Heart left ventricle (tissue), 16 donors: ENCODE measurements around the gene NOVA2. TPM values are rescaled to one million over a fixed set of nuclear protein-coding genes. Genes with fewer than 3 reads are reported as not detected.

Experiments
- ATAC-seq, 4 donors: fragments of 200-7000 bp; cut with Tn5 transposase; one replicate each; pipeline ENCODE4 v1.9.1; 2020 to 2022; ENCODE audit warnings: moderate library complexity in 4 of 4, mild to moderate bottlenecking in 3 of 4, moderate number of reproducible peaks in 1 of 4
- DNase-seq, 5 donors: peaks; one replicate each; pipeline ENCODE4 v3.0.0-alpha.2; 2020
- H3K27ac ChIP-seq, 12 donors: fragments of 200-600 bp; sonication (generic) in 4 of 12; one replicate each; pipeline versions ENCODE4 v1.5.0 to v1.8.0; 2016 to 2022; ENCODE audit warnings: mild to moderate bottlenecking in 2 of 12
- H3K27me3 ChIP-seq, 9 donors: fragments of 200-600 bp; sonication (generic) in 2 of 9; one replicate each; pipeline versions ENCODE4 v1.5.1 to v1.8.0; 2016 to 2022; ENCODE audit warnings: mild to moderate bottlenecking in 3 of 9
- H3K36me3 ChIP-seq, 9 donors: fragments of 200-600 bp; sonication (generic) in 2 of 9; one replicate each; pipeline versions ENCODE4 v1.5.0 to v1.8.0; 2018 to 2022; ENCODE audit warnings: mild to moderate bottlenecking in 2 of 9
- H3K4me1 ChIP-seq, 12 donors: fragments of 200-600 bp; sonication (generic) in 4 of 12; one replicate each; pipeline versions ENCODE4 v1.5.0 to v1.8.0; 2016 to 2022; ENCODE audit warnings: mild to moderate bottlenecking in 3 of 12
- H3K4me3 ChIP-seq, 12 donors: fragments of 200-600 bp; sonication (generic) in 4 of 12; one replicate each; pipeline versions ENCODE4 v1.5.0 to v1.8.0; 2017 to 2022; ENCODE audit warnings: mild to moderate bottlenecking in 9 of 12, moderate library complexity in 4 of 12
- H3K9me3 ChIP-seq, 12 donors: fragments of 200-600 bp; sonication (generic) in 4 of 12; one replicate each; pipeline versions ENCODE4 v1.5.0 to v1.8.0; 2016 to 2022; ENCODE audit warnings: mild to moderate bottlenecking in 1 of 12
- CTCF ChIP-seq, 12 donors: fragments of 200-600 bp; sonication (generic) in 4 of 12; IDR thresholded peaks; one replicate each; pipeline versions ENCODE4 v1.5.0 to v1.8.0; 2018 to 2022; ENCODE audit warnings: antibody characterized with exemption in 12 of 12, mild to moderate bottlenecking in 5 of 12
- POLR2A ChIP-seq, 2 donors: fragments of 450-650 bp; IDR thresholded peaks; one replicate each; pipeline ENCODE4 v1.6.1; 2017; ENCODE audit warnings: antibody characterized with exemption in 2 of 2, mild to moderate bottlenecking in 2 of 2, moderate library complexity in 2 of 2
- WGBS, 4 donors: extraction: QIAGEN DNeasy Blood & Tissue Kit in 2 of 4; methylation state at CpG; one replicate each; pipeline versions ENCODE4 v1.1.5 to v1.1.7; 2013 to 2018; 5-methylcytosine and 5-hydroxymethylcytosine counted together
- intact Hi-C, 10 donors: fragments of 100-400 bp; cut with DNase I; formaldehyde crosslinking; loops; one replicate each; pipeline versions ENCODE4 v1.11.1 to v1.14.2; 2022
- polyA plus RNA-seq, 2 donors: library from polyadenylated mRNA; stranded (reverse); fragments of 200-250 nt; gene quantifications; one replicate each; pipeline ENCODE4 v1.2.3, GENCODE V29; 2013
- total RNA-seq, 9 donors: library from RNA; depleted of rRNA in 2 of 9; stranded (reverse); fragments of >200 nt in 2 of 9; fragmentation: NEBNext Ultra II Directional in 3 of 9; extraction: Animal tissue kit (Norgen Biotek cat#: 25700) in 3 of 9; gene quantifications; one replicate each; pipeline versions ENCODE4 v1.1.0 to v1.2.4, GENCODE V29; 2016 to 2023
- donor health status: ischemic (EF 13 %, LVEDD 7.1; RV severe dilation, severe dysfunction).
- donor health status: healthy with polysubstance abuse.
- donor health status: DM: no; HTN: yes; CAD: no.
- donor health status: DM: no; HTN: no; CAD: no.
- donor health status: ischemic (EF 25% LVEDD 6.9; RV normal size, moderate dysfunction).
- donor health status: ischemic (EF 25% LVEDD 5.7; RV mildly dilated, moderate dysfunction).
- donor health status: healthy.
- donor health status: DM: yes; HTN: yes; CAD: no.
- donor health status: ischemic (EF 35%, LVEDD 5.7; RV mildly dilated, moderate dysfunction).
- donor health status: nonischemic (EF 11% LVEDD 7.7; RV severe dilation, severe dysfunction).
- donor health status: DM: yes; HTN: yes; CAD: no.
- donor health status: PGD.
- donor health status: ischemic (EF 29% LVEDD 5.4; RV normal size, mild dysfunction).
- donor health status: nonischemic (EF 23%, LVEDD 6.1; RV moderate dilation, normal function).

NOVA2 gene
- total and polyA plus RNA-seq, 11 donors: 2.2 to 10.0 (median 4.8) TPM

GRCh38 chr19:45955905-45956608, 17.6 kb downstream of the NOVA2 start:
- DNase-seq: peak; percentile 76 to 87 (median 77)
- TF ChIP-seq CTCF (IDR thresholded peaks at IDR 0.05): no peak
- Histone ChIP-seq H3K27me3 (peaks cover 0 to 41% (median 12%) of the 10 kb centered on the region in 9 donors), H3K27ac (peak overlapping the region; percentile 41 to 86 (median 76)), H3K4me3 (no peak overlapping the region), H3K9me3 (no peaks in the 10 kb centered on the region), H3K36me3 (peaks cover 0 to 11% (median 0%) of the 10 kb centered on the region in 9 donors), H3K4me1 (peaks cover 0 to 61% (median 33%) of the 10 kb centered on the region in 12 donors)
- peak; percentile 81 to 92 (median 86) for ATAC-seq
- 36 to 42% (median 39%) methylated on average over 13 of the region's 13 CpGs for WGBS, 4 donors
- intact Hi-C loops: loop anchor here in 2 of 10 donors (1.0 to 2.0 kb wide), 2 partner anchors 15 kb away; no protein-coding TSS in a partner anchor

GRCh38 chr19:45954156-45954555, 19.5 kb downstream of the NOVA2 start:
- TF ChIP-seq POLR2A (IDR thresholded peaks at IDR 0.05): no peak
- Histone ChIP-seq H3K4me3 (no peak overlapping the region), H3K27ac (peak overlapping the region in 7 of 12 donors; percentile 7 to 78 (median 29)), H3K36me3 (peaks cover 0 to 16% (median 0%) of the 10 kb centered on the region in 9 donors), H3K4me1 (peaks cover 0 to 50% (median 26%) of the 10 kb centered on the region in 12 donors), H3K27me3 (peaks cover 0 to 36% (median 8%) of the 10 kb centered on the region in 9 donors), H3K9me3 (no peaks in the 10 kb centered on the region)
- 14 to 27% (median 20%) methylated on average over 8 to 9 of the region's 9 CpGs for WGBS, 4 donors
- DNase-seq (no peak), ATAC-seq (no peak)
- intact Hi-C loops: no loop called here

- TF ChIP-seq CTCF (IDR thresholded peaks at IDR 0.05) (no peak), POLR2A (IDR thresholded peaks at IDR 0.05) (no peak)
- Histone ChIP-seq H3K4me1 (peaks cover 0 to 45% (median 25%) of the 10 kb centered on the region in 12 donors), H3K9me3 (no peaks in the 10 kb centered on the region), H3K27me3 (peaks cover 0 to 32% (median 8%) of the 10 kb centered on the region in 9 donors), H3K27ac (peak overlapping the region in 8 of 12 donors; percentile 0 to 78 (median 27)), H3K36me3 (peaks cover 0 to 16% (median 0%) of the 10 kb centered on the region in 9 donors), H3K4me3 (no peak overlapping the region)
- intact Hi-C loops: no loop called here
- ATAC-seq (no peak), DNase-seq (no peak)
- WGBS, 4 donors: 85 to 94% (median 92%) methylated on average over 8 of the region's 8 CpGs
These were observed 20.0 kb downstream of the NOVA2 start for GRCh38 chr19:45953676-45954075.

GRCh38 chr19:45952686-45953505, 20.8 kb downstream of the NOVA2 start:
- H3K36me3 ChIP-seq: peaks cover 0 to 18% (median 0%) of the 10 kb centered on the region in 9 donors
- H3K4me3 ChIP-seq: peak overlapping the region in 5 of 12 donors; percentile 5 to 33 (median 11)
- peaks cover 0 to 42% (median 25%) of the 10 kb centered on the region in 12 donors for H3K4me1 ChIP-seq
- DNase-seq (peak in 3 of 5 donors; percentile 42 to 57 (median 53)), ATAC-seq (peak in 3 of 4 donors; percentile 40 to 70 (median 57))
- intact Hi-C loops: no loop called here
- no peak for TF ChIP-seq POLR2A (IDR thresholded peaks at IDR 0.05)
- no peak for TF ChIP-seq CTCF (IDR thresholded peaks at IDR 0.05)
- 14 to 21% (median 19%) methylated on average over 38 to 43 of the region's 43 CpGs for WGBS, 4 donors
- no peaks in the 10 kb centered on the region for H3K9me3 ChIP-seq
- H3K27ac ChIP-seq: peak overlapping the region in 5 of 12 donors; percentile 0 to 78 (median 46)
- H3K27me3 ChIP-seq: peaks cover 0 to 28% (median 4%) of the 10 kb centered on the region in 9 donors
